Uterus (tissue), 2 donors: Measurements from ENCODE around the gene FRK.

Experiments used
- POLR2A ChIP-seq, 2 donors: fragments of 450-650 bp; IDR thresholded peaks; one replicate each; pipeline ENCODE4 v1.6.1; 2016; ENCODE audit warnings: antibody characterized with exemption in 2 of 2, mild to moderate bottlenecking in 1 of 2, moderate library complexity in 1 of 2
- TF ChIP-seq, protein P1 (sequence below), 4 experiments: fragments of 200-600 bp in 2 of 4; fragments of 450-650 bp in 2 of 4; sonication (generic) in 2 of 4; IDR thresholded peaks; one replicate each; pipeline ENCODE4 v1.5.1; 2016 to 2019; ENCODE audit warnings: antibody characterized with exemption in 4 of 4, mild to moderate bottlenecking in 2 of 4, moderate library complexity in 1 of 4

DNA sequence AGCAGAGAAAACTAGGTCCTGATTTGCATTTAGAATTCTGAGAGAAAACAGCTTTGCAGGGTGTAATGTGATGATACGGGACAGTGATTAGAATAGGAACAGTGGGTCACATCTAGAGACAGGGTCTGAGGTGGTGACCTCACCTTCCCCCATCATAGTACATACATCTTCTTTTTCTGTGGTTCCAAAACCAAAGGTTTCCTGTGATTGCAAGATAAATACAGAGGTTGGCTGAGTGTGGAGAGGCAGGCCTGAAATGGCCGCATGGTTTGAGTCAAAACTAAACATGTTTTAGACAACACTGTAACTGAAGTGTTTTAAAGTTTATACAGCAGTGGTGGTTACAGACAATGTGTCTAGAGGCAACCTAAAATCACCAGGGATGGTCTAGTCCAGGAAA, 29.6 kb upstream of the FRK start:
- TF ChIP-seq POLR2A (IDR thresholded peaks at IDR 0.05) = no peak
- TF ChIP-seq, protein P1, sequence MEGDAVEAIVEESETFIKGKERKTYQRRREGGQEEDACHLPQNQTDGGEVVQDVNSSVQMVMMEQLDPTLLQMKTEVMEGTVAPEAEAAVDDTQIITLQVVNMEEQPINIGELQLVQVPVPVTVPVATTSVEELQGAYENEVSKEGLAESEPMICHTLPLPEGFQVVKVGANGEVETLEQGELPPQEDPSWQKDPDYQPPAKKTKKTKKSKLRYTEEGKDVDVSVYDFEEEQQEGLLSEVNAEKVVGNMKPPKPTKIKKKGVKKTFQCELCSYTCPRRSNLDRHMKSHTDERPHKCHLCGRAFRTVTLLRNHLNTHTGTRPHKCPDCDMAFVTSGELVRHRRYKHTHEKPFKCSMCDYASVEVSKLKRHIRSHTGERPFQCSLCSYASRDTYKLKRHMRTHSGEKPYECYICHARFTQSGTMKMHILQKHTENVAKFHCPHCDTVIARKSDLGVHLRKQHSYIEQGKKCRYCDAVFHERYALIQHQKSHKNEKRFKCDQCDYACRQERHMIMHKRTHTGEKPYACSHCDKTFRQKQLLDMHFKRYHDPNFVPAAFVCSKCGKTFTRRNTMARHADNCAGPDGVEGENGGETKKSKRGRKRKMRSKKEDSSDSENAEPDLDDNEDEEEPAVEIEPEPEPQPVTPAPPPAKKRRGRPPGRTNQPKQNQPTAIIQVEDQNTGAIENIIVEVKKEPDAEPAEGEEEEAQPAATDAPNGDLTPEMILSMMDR (IDR thresholded peaks at IDR 0.05) = no peak
